ENCODE measurements around the gene CHST2.
"Not testable (repeated sequence)": the region's sequence is repeated elsewhere in the genome, so short reads cannot be mapped to it uniquely, and the experiment has no call there.

The CHST2 gene

GRCh38 chr3:143134471-143134870 lies 14.9 kb downstream of the CHST2 start:
- DNase-seq (ENCODE audit: low read depth in 2 of 2), result no peak

- DNase-seq (ENCODE audit: low read depth in 2 of 2), result peak; percentile 93 to 96
Measured at GRCh38 chr3:143135150-143135549, 15.6 kb downstream of the CHST2 start.

DNA sequence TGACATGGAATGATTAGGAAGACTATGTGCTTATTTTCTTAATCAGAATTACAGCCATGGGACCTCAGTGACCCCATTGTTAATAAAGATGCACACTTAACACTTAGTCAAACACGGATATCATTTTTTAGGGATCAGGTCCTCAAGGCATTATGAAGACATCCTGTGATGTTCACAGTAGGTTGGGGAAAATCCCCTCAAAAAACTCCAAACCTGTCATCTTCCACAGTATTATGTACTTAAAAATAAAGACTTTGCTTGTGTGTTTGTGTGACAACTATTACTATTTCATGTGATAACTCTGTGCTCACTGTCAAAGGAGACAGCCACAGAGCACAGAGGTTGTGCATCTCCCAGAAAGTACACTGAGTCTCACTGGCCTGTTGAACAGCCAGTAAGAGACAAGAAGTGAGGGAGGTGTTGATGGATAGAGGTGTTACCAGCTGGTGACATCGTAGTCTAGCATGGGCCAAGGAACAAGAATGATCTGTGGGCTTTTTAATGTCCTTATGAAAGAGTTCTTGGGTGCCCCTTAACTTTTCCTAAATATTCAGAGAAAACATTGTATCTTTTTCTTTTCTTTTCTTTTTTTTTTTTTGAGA lies 18.0 kb downstream of the CHST2 start:
- no peak for DNase-seq (ENCODE audit: low read depth in 2 of 2)

DNA sequence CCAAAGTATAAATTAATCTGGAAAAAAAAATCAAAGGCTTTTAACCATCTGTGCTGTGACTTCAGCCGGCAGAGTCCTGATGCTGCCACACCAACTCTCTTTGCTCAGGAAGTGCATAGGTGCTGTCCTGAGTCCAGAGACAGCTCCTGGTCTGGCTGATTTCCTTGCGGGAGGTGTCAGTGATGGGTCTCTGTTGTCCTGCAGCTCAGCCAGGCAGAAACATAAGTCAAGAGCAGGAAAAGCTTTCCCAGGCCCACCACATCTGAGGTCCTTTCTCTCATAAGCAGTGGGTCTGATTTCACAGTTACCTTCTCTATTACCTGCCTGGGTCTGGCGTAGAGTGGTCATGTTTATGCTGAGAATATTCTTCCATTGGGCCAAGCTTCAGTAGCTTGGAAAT lies 19.4 kb downstream of the CHST2 start:
- DNase-seq (ENCODE audit: low read depth in 2 of 2), result no peak

DNA sequence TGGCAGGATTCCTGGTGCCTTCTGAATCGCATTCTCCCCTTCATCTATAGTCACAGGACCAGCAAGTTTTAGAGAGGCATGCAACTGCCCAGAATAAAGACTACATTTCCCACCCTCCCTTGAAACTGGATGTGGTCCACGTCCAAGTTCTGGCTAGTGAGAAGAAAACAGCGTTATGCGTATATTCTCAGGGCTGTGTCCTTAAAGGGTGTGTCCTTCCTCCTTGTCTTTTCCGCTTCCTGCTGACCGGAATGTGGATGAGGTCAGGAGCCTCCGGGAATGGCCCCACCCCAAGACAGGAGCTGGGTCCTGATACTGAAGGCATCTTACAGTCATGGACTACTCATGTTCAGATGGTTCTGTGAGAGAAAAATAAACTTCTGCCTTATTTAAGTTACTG lies 20.2 kb downstream of the CHST2 start:
- no peak for DNase-seq (ENCODE audit: low read depth in 2 of 2)

GRCh38 chr3:143140550-143140949 lies 21.0 kb downstream of the CHST2 start:
- DNase-seq (ENCODE audit: low read depth in 2 of 2), result no peak

DNA sequence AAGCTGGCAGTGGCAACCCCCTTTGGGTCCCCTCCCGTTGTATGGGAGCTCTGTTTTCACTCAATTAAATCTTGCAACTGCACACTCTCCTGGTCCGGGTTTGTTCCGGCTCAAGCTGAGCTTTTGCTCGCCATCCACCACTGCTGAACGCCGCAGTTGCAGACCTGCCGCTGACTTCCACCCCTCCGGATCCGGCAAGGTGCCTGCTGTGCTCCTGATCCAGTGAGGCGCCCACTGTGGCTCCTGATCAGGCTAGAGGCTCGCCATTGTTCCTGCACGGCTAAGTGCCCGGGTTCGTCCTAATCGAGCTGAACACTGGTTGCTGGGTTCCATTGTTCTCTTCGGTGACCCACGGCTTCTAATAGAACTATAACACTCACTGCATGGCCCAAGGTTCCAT lies 22.8 kb downstream of the CHST2 start:
- no peak for DNase-seq (ENCODE audit: low read depth in 2 of 2)

- no peak for DNase-seq (ENCODE audit: low read depth in 2 of 2)
Measured at GRCh38 chr3:143145906-143146305, 26.3 kb downstream of the CHST2 start.

GRCh38 chr3:143146486-143147274 lies 27.1 kb downstream of the CHST2 start:
- no peak for DNase-seq (ENCODE audit: low read depth in 2 of 2)

DNA sequence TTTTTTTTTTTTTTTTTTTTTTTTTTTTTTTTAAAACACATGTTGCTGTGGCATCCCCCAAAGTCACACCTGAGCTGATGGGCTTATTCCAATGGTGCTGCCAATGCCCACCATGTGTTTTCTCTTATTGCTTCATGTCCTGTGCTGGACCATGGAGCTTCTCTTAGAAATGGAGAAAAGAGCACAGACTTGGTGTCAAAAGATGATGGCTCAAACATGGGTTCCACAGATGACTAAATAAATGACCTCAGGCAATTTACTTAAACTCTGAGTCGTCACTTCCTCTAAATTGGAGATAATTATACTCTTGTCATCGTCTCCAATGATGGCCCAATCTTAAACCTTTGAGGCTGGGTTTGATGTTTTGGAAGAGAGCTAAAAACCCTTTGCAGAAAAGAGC lies 28.1 kb downstream of the CHST2 start:
- no peak for DNase-seq (ENCODE audit: low read depth in 2 of 2)

DNA sequence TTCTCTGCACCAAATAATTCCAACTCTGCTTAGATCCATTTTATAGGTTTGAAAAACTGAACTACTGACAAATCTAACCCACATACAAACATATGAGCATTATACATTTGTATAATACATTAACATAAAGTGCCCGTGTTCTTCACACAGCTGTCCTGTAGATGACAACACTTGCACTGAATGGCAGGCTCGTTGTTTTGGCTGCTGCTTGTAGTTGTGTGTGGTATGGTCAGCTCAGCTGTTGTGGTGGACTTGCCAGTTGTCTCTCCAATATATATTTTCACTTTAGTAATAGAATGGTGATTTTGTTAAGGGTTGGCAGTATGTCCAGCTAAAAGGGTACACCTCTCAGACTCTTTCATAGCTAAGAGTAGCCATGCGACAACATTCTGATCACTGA lies 30.5 kb downstream of the CHST2 start:
- DNase-seq (ENCODE audit: low read depth in 2 of 2), result no peak

- DNase-seq (ENCODE audit: low read depth in 2 of 2), result no peak
Measured at GRCh38 chr3:143151004-143151731, 31.6 kb downstream of the CHST2 start.

GRCh38 chr3:143152043-143152442 lies 32.5 kb downstream of the CHST2 start:
- no peak for DNase-seq (ENCODE audit: low read depth in 2 of 2)

DNA sequence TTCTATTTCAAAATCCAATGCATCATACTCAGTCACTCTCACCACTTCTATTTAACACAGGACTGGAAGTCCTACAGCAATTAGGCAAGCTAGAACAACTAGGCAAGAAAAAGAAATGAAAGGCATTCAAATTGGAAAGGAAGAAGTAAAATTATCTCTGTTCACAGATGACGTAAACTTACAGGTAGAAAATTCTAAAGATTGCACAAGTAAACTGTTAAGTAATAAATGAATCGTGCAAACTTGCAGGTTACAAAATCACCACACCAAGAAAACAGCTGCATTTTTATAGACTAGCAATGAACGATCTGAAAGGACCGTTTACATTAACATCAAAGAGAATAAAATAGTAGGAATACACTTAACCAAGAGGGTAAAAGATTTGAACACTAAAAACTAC lies 36.2 kb downstream of the CHST2 start:
- DNase-seq (ENCODE audit: low read depth in 2 of 2), result no peak

DNA sequence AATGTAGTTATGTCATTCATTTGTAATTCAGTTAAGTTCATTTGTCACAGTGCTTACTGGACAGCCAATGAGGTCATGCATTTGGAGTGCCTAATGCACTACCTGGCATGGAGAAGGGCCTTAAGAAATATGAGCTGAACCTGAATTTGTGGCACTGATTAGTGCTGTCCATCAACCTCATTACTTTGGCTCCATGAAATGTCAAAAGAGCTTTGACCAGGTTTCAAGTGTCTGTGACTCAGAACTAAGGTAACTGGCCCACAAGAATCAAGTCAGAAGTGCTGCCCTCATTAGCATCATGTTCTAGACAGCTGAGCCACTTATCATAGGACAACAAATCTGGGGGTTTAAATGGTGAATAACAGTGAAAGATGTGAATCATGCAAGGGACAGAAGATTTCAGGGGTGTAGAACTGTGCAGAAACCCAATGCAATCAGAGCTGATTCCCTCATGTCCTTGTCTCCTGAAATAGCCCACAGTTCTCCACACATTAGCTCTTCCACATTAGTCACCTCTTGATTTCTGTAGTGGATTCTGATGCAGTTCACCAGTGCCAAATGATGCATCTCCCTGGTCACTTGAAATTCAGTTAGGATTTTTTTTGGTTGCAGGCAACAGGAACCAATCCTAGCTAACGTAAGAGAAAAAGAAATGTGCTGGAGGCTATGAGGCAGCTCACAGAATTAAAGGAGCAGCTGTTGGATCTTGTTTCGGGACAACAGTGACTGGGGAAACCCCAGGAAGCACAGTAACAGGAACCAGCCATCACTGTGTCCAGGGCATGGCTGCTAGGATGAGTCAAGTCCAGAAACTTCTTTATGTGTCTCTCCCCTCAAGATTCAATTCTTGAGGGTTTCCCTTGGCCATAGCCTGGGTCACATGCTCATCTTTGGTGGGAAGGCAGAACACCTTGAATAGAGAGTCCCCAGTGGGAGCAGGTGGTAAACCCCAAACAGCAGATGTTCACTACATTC lies 38.7 kb downstream of the CHST2 start:
- no peak for DNase-seq (ENCODE audit: low read depth in 2 of 2)

GRCh38 chr3:143160437-143160836 lies 40.9 kb downstream of the CHST2 start:
- no peak for DNase-seq (ENCODE audit: low read depth in 2 of 2)

DNA sequence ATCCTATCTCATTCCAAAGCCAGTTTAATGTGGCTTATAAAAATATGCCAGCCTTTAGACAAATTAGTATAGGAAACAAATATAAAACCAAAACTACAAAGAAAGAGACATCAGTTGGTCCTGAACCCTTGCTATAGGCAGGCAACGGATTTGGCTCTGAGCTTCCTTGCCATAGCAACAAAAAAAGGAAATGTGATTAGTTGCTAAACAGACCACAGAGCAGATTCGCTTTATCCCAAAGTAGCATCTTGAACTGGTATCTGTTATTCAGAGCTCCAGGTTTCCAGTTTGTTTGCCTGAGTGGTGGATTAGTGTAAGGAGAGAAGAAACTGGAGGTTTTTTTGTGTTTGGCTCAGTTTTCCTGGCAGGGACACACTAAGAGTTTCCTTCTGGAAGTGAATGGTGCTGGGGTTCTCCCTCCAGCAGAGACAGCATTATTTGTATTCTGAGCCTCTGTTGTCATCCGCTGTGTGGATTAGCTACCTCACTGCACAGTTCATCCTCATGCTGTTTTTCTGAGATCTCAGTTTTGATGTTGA lies 44.1 kb downstream of the CHST2 start:
- no peak for DNase-seq (ENCODE audit: low read depth in 2 of 2)

GRCh38 chr3:143165211-143165610 lies 45.6 kb downstream of the CHST2 start:
- no peak for DNase-seq (ENCODE audit: low read depth in 2 of 2)

DNA sequence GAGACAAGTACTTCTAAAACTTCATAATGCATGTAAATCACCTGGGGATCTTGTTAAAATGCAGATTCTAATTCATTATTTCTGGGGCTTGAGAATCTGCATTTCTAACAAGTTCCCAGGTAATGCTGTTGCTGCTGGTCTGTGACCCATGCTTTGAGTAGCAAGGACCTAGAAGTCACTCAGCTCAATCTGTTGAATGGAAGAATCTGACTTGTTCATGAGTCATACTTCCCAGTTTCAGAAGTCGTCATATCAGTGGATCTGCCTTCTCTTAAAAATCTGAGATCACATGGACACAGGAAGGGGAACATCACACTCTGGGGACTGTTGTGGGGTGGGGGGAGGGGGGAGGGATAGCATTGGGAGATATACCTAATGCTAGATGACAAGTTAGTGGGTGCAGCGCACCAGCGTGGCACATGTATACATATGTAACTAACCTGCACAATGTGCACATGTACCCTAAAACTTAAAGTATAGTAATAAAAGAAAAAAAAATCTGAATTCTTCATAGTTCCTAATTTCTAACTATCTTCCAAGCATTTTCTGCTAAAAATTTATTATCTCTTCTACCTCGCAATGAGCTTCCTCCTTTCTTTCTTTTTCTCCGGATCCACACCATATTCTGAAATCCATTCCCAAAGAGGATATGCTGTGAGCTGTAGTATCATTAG lies 46.2 kb downstream of the CHST2 start:
- not testable (repeated sequence) for DNase-seq (ENCODE audit: low read depth in 2 of 2)

DNA sequence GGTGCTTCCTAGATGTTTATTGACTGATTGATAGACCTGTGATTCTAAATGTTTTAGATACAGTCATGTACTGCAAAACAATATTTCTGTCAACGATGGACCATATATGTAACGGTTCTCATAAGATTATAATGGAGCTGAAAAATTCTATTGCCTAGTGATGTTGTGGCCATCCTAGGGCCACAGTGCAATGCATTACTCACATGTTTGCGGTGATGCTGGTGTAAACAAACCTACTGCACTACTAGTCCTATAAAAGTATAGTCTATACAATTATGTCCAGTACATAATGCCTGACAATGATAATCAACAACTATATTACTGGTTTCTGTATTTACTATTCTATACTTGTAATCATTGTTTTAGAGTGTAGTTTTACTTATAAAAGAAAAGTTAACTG lies 46.8 kb downstream of the CHST2 start:
- no peak for DNase-seq (ENCODE audit: low read depth in 2 of 2)

Data from fibroblast of skin of left biceps (primary cell).